NB4 (cell line): ENCODE data around the gene C22orf23.

Experiments used
- CTCF ChIP-seq: IDR thresholded peaks from one replicate; pipeline ENCODE4 v1.5.1; 2012; ENCODE audit warnings: low read depth, low read length
- MYC ChIP-seq: IDR thresholded peaks from 2 replicates; pipeline ENCODE4 v1.6.1; 2011; ENCODE audit warnings: low read depth, low read length

GRCh38 chr22:37999640-38000272 is 46.4 kb upstream of the C22orf23 start:
- TF ChIP-seq CTCF (no peak), MYC (peak; percentile 23; the same call in 1 of the 2 replicates)
